MM.1S (cell line): ENCODE measurements around the gene ARHGAP45.

ENCODE experiments used
- CTCF ChIP-seq: fragments of 300-600 bp; sonication (generic); IDR thresholded peaks from 2 replicates; pipeline ENCODE4 v1.5.1; 2016; ENCODE audit warnings: antibody characterized with exemption, low read length, mixed read lengths
- EZH2 ChIP-seq: fragments of 300-600 bp; sonication (generic); optimal IDR thresholded peaks from 2 replicates; pipeline ENCODE3; 2017; ENCODE audit warnings: low read depth, mild to moderate bottlenecking, antibody characterized with exemption, low read length, mixed read lengths

- TF ChIP-seq CTCF (no peak), EZH2 (no peak)
Observed at GRCh38 chr19:1105873-1106840, 39.2 kb downstream of the ARHGAP45 start.
